WTC11 (cell line): Measurements from ENCODE around the gene ZNF236.

ENCODE experiments used
- CREB1 ChIP-seq: sonication (generic); formaldehyde crosslinking; IDR thresholded peaks from 2 replicates; pipeline ENCODE4 v1.8.0; 2023; ENCODE audit warnings: mild to moderate bottlenecking, missing genetic modification reagents
- CTCF ChIP-seq: fragments of 200-600 bp; IDR thresholded peaks from 2 replicates; pipeline ENCODE4 v1.8.0; 2022; ENCODE audit warnings: antibody characterized with exemption
- ESRRA ChIP-seq: sonication (generic); formaldehyde crosslinking; IDR thresholded peaks from 2 replicates; pipeline ENCODE4 v1.8.1; 2022; ENCODE audit warnings: mild to moderate bottlenecking, missing genetic modification reagents, borderline replicate concordance
- ETV6 ChIP-seq: sonication (generic); formaldehyde crosslinking; IDR thresholded peaks from 2 replicates; pipeline ENCODE4 v1.8.1; 2022; ENCODE audit warnings: mild to moderate bottlenecking, missing genetic modification reagents
- RORB ChIP-seq: fragments of 250-450 bp; sonication (Bioruptor Pico); IDR thresholded peaks from 2 replicates; pipeline ENCODE4 v1.9.0; 2021; ENCODE audit warnings: mild to moderate bottlenecking
- TEAD4 ChIP-seq: sonication (generic); formaldehyde crosslinking; IDR thresholded peaks from 2 replicates; pipeline ENCODE4 v1.8.0; 2022; ENCODE audit warnings: mild to moderate bottlenecking, missing genetic modification reagents
- ZNF121 ChIP-seq: sonication (generic); formaldehyde crosslinking; IDR thresholded peaks from 2 replicates; pipeline ENCODE4 v1.8.0; 2023; ENCODE audit warnings: missing genetic modification reagents

- no peak for TF ChIP-seq TEAD4
- no peak for TF ChIP-seq CTCF
- no peak for TF ChIP-seq CREB1
- no peak for TF ChIP-seq RORB
- no peak for TF ChIP-seq ESRRA (CRISPR knock-in tag)
- no peak for TF ChIP-seq ZNF121
- no peak for TF ChIP-seq ETV6 (CRISPR knock-in tag)
Measured at GRCh38 chr18:76927223-76927725, 104.9 kb downstream of the ZNF236 start.
